Stimulated activated CD4-positive, alpha-beta T cell treated with anti-CD3 and anti-CD28 coated beads, Interleukin-4, amount 100 ng/mL, for 24 hours (primary cell): ENCODE data around the gene NR6A1.

ENCODE experiments used
- DNase-seq: peaks from one replicate; pipeline ENCODE4 v3.0.0-alpha.2; 2020

Gene NR6A1

DNA sequence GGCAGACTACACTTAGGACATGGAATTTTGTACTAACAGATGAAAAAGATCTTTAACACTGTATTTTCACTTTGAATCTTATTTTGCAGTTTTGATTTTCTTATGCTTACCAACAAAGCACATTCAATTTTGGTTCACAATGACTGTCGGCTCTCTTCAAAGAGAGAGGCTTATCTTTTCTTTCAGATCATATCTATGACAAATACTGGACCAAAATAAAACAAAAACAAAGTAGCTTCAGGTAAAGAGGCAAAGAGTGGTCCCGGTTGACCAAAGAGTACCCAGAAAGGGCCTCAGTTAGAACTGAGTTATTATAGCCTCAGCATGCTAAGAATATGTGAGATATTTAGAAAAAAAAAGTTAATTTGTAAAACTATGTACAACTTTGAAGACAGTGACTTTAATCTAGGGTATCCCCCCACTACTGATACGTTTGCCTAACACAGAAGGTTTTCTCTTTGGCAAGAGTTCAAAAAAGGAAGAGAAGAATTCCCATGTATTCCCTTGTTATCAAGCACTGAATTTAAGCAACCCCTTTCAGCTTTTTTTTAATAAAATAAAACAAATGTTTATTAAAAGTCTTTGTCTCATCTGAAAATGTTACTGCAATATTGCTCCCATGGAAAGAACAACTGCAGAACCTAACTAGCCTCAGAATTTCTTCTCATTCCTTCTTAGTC is 50.5 kb downstream of the NR6A1 start:
- DNase-seq: no peak

DNA sequence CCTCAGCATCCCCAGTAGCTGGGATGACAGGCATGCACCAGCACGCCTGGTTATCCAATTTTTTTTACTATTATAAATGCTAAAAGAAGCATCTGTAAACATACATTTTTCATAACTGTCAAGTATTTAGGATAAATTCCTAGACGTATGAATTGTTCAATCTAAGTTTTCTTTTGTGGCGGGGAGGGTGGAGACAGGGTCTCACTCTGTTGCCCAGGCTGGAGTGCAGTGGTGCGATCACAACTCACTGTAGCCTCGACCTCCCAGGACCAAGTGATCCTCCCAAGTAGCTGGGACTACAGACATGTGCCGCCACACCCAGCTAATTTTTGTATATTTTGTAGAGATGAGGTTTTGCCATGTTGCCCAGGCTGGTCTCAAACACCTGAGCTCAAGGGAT is 52.2 kb downstream of the NR6A1 start:
- no peak for DNase-seq

DNA sequence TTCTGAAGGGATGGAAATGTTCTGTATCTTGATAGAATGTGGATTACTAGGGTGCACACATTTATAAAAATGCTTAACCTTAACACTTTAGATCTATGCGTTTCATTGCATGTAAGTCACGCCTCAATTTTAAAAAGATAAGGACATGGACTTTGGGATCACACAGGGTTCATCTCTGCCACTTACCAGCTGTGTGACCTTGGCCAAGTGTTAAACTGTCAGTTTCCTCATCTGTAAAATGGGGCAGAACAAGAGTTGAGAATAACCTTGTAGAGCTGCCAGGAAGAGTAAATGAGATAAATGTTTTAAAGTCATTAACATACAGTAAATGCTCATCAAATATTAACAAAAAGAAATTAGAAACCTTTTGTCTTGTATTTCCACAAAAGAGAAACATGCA is 53.5 kb downstream of the NR6A1 start:
- DNase-seq: no peak

DNA sequence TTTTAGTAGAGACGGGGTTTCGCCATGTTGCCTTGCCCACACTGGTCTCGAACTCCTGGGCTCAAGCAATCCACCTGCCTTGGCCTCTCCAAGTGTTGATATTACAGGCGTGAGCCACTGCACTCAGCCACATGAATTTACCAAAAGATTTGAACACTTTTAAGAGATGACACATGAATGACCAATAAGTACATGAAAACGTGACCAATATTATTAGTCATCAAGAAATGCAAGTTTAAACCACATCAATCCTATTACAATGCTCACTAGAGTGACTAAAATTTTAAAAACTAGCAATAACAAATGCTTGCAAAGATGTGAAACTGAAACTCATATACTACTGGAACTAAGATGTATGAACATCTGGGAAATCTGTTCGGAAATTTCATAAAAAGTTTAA is 54.3 kb downstream of the NR6A1 start:
- peak; percentile 17 for DNase-seq

DNA sequence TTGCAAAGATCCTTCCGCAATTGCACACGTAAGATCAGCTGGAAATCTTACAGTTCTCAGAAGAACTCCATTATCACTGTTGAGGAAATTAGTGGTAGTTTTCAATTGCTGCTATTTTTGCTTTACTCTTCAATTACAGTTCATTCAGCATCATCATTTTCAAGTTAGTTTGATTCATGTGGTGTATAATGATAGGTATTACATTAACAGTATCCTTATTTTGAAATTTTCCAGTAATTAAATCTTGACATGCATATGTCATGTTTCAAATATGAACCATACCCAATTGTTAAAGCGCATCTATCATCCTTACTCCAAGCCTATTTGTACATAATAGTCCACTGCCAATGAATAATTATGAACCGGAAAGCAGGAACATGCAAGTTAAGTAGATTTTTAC is 60.3 kb downstream of the NR6A1 start:
- no peak for DNase-seq

DNA sequence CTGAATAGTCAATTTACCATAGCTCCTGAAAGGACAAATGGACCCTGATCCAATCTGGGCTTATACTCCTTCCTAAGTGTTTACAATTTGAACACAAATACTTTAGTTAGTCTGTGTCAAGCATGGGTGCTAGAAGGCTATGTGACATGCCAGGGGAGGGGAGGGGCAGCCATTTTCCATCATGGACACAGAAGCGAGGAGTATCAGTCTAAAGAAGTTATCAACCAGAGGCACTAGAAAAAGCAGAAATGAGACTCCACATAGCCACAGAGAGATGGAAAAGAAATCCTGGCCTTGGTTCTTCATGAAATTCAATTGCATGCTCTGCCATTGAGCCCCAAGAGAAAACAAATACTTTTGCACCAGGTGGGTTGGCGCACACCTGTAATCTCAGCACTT is 61.8 kb downstream of the NR6A1 start:
- no peak for DNase-seq

DNA sequence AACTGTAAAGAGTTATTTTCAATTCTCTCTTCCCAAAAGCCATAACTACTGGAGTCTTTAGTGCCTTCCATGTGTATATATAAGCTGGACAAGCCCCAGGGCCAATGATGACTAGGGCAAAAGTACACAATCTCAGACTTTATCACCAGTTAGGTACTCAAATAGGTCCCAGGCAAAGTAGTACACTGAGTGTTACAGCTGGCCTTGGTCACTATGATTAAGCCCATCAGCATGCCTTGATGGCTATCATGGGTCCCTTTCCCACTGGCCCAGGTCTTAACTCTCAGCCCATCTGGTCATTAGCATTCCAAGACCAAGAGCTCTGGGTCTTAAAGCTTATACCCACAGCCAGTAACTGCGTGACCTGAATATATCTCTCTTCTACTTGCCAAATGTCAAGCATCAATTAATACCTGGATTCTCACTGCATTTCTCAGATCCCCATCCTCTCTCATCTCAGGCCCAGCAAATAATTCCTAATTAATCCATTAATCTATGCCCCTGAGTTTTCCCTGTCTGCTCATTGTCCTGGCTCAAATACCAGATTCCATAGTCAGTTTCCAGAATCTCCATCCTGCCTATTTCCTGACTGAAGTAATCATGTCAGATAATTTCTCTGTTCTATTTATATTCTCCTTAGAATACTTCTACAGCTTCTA is 62.3 kb downstream of the NR6A1 start:
- DNase-seq: no peak

DNA sequence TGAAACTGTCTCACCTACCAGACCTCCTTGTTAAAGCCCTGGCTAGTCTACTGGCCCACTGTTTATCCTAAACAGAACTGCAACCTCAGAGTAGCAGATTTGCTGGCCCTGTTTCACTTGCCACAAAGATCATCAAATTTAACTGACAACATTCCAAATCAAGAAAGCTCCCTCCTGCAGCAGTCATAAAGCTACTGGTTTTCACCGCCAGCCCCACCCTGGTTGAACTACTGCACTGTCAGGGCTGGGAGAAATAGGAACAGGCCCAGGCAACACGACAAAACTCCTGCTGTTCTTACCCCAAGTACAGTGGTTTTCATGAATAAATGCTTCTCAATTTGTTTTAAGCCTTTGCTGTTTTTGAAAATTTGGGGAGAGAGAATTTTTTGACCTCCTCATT is 63.0 kb downstream of the NR6A1 start:
- no peak for DNase-seq

DNA sequence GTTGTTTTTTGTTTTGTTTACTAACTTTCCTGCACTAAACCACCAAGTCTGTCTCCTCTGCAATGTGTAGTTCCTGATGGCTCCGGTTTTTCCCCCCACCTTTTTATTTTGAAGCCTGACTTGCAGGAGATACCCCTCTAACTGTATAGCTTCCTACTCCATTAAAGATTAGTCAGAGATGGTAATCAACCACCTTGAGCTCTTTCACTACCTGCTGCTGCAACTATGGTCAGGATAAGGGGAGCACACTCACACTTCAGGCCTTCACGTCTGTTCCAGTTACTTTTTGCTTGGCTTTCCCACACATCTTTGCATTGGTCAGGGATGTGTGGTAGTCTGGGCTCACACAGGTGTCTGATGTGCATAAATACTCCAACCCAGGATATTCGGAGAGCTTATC is 63.4 kb downstream of the NR6A1 start:
- no peak for DNase-seq

DNA sequence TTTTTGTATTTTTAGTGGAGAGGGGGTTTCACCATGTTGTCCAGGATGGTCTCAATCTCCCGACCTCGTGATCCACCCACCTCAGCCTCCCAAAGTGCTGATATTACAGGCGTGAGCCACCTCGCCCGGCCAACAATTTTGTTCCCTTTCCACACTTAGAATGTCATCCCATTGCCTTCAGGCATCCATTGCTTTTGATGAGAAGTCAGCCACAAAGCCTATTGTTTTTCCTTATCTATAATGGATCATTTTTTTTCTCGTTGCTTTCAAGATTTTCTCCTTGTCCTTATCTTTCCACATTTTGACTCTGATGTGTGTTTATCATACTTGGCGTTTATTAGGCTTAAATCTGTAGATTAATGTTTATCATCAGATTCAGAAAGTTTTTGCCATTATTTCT is 64.4 kb downstream of the NR6A1 start:
- DNase-seq: no peak

DNA sequence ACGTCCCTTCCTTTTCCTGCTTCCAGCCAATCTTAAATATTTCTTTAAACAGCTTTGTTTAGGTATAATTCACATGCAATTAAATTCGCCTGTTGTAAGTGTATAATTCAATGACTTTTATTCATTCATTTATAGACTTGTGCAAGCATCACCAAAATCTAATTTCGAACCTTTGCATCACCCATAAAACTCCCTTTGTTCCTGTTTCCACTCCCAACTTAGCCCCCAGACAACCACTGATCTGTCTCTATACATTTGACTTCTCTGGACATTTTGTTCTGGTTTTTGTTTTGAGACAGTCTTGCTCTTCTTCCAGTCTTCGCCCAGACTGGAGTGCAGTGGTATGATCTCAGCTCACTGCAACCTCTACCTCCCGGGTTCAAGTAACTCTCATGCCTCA is 71.5 kb downstream of the NR6A1 start:
- no peak for DNase-seq

DNA sequence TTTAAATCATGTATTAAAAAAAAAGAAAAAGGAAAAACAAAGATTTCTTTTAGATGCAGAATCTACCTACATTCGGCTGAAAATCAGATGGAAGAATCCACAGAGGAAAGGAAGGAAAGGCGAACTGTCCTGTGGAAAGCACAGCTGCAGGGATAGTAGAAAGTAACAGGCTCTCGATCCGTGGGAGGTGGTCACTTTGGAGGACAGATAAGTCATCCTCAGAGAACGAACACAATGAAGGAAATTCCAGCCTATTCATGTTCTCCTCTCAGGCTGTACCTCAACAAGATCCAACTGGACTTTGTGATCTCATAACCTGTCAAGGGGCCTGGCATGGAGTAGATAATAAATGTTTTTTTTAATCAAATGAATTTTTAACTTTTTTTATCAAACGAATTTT is 72.8 kb downstream of the NR6A1 start:
- no peak for DNase-seq

DNA sequence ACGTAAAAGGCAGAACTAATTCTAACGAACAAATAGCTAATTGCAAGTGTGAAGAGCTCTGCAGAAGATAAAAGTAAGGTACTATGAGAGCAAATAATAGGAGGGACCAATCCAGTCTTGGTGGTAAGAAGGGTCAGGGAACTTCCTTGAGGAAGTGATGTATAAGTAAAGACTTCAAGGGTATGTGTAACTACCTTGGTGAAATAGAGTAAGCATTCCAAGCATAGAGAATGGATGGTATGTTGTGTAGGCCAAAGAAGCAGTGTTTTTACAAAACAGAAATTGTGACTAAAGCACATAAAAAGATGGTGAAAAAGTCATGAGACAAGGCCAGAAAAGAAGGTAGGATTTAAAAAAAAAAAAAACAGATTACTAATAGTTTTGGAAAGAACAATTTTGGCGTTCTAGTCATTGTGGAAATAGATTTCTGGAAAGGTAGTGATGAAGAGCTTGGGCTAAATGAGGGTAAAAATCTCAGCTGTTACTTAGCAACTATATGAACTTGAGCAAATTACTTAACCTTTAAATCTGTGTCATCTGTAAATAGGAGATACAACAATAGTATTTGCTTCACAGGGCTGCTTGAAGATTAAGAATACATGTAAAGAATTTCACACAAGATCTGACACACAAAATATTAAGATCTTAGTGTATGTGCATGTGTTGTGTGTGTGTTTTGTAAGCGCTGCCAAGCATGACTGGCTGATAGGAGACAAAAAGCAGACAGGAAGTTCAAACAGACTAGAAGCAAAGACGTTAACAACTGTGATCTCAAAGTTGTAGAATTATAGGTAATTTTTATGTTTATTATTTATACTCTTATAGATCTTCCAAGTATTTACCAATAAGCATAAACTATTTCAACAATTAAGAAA is 73.5 kb downstream of the NR6A1 start:
- no peak for DNase-seq

DNA sequence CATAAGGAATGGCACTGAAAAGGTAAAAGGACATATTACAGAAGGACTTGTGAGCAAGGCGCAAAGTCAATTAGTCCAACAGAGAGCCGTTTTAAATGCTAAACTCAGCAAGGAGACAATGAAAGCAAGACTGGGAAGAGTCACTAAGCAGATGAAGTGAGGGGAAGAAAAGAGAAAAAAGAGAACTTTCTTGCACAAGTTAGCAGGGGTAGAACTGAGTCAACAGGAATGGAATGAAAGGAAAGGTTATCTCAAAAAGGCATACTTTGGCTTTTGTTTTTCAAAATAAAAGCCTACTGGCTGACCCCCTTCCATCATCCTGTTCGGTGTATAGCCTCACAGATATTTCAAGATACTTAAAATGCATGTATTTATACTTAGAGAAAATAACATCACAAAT is 75.0 kb downstream of the NR6A1 start:
- DNase-seq: no peak

DNA sequence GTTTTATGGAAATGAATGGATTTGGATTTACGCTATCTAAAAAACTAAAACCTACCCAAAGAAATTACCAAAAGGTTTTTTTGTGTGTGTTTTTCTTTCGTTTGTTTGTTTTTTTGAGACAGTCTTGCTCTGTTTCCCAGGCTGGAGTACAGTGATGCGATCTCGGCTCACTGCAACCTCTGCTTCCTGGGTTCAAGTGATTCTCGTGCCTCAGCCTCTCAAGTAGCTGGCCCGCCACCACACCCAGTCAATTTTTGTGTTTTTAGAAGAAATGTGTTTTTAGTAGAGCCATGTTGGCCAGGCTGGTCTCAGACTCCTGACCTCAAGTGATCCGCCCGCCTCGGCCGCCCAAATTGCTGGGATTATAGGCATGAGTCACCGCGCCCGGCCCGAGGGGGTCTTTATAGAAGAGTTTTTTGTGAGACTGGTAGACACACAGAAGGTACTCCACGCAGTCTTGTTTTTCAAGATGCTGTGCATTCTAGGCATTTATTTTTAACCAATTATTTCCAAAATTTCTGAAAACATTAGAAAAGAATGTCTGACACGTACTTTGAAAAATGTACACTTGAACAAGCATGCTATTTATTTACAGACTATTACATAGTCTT is 75.7 kb downstream of the NR6A1 start:
- no peak for DNase-seq

DNA sequence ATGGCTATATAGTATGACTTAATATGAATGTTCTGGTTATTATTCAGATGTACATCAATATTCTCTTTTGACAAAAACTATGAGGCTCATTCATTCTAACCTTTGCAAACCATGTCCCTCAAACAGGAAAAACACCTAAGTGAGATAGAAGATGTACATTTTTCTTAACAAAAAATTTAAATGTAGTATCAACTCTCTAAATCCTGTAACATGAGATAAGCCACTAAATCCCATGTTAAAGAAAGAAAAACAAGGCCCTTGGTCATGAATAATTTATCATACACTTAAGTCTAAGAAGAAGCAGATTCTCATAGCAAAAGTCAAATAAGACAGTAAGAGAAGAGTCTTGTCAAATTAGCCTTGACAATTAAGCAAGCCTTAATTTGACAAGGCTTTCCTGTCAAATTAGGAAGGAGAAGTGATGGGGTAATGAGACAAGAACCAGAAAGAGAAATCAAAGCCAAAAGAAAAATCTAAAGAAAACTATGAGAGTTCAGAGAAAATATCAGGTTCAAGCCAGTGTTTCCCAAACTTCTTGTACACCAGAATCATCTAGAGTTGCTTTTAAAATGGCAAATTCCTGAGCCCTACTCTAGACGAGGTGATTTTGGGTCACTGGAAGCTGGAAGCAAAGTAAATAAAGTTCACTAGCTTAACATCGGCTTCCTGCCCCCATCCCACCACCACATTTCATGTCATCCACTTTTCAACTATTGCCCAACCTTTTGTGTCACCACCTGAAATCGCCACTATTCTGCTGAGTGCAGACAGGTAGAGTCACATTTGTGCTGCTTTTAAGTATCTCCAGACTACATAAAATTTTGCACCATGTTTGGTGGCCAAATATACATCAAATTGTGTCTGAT is 76.5 kb downstream of the NR6A1 start:
- no peak for DNase-seq

DNA sequence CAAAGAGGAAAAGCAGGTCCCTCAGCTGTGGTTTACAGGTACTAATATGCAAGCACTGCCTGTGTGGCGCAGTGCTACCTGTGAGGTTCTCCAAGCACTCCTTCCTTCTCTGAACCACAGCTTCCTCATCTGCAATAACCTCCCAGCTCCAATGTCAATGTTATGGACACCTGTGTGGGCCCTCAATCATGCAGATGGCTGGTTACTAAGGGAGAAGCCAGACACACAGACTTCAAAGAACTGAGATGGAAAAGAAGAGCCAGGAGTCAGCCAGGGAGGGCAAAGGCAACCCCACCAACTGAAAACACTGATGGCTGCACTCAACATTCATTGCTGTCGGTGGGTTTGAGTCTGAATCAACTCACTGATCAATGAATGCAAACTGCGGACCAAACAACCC is 77.7 kb downstream of the NR6A1 start:
- no peak for DNase-seq

DNA sequence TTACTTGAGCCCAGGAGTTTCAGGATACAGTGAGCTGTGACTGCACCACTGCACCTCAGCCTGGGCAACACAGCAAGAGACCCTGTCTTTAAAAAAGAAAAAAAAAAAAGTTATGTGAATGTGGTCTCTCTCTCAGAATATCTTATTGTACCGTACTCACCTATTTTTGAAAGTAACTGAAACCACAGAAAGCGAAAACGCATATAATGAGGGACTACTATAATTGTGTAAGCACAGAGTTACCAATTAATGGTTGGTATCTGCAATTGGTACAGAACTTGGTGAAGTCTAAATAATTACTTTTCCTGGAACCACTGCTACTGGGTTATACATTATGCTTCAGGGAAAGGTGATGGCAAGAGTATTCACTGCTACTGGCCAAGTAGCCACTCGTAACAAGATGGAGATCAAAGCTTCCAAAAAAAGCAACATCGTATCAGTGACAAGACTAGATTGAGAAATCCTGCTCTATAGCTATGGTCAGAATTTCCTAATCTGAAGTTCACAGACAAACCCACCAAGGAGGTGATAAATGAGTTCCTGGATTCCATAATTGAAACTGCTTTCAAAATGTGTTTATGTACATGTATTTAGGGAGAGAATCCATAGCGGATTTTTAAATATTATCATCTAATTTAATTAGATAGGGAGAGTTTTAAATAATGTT is 82.7 kb downstream of the NR6A1 start:
- DNase-seq: no peak

DNA sequence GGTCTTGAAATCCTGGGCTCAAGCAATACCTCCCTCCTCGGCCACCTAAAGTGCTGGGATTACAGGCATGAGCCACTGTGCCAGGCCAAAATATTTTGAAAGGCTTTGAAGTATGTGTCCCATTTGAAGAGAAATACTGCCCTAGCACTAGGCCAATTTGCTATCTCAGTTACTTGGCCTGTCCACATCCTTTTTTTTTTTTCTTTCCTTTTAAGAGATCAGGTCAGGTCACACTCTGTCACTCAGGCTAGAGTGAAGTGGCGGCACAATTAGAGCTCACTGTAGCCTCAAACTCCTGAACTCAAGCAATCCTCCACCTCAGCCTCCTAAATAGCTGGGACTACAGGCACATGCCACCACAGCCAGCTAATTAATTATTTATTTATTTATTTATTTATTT is 84.2 kb downstream of the NR6A1 start:
- DNase-seq: no peak

DNA sequence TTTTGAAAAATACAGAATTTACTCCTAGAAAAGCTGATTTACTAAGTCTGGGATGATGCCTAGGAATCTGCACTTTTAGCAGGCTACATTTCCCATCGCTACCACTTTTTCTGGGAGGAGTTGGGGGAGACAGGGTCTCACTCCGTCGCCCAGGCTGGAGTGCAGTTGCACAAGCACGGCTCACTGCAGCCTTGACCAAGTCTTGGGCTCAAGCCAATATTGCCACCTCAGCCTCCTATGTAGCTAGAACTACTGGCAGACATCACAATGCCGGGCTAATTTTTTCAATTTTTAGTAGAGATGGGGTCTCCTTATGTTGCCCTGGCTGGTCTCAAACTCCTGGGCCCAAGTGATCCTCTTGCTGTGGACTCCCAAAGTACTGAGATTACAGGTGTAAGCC is 85.9 kb downstream of the NR6A1 start:
- DNase-seq: no peak

DNA sequence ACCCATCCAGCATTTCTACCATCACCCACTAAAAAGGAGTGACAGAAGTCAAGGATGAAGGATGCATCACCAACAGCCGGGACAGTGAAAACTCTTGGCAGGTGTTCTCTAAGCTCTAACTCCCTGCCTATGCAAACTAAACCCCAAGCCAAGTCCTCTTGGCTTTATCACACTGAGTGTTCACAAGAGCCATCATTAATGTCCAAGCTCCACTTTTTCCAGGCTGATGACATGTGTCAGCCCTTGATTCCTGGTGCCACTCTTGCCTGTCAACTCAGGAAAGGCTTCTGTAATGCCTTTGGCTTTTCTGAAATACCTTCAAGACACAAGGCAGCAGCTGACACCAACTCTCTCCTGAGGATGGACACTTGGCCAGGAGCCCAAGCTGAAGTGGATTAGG is 86.9 kb downstream of the NR6A1 start:
- no peak for DNase-seq

DNA sequence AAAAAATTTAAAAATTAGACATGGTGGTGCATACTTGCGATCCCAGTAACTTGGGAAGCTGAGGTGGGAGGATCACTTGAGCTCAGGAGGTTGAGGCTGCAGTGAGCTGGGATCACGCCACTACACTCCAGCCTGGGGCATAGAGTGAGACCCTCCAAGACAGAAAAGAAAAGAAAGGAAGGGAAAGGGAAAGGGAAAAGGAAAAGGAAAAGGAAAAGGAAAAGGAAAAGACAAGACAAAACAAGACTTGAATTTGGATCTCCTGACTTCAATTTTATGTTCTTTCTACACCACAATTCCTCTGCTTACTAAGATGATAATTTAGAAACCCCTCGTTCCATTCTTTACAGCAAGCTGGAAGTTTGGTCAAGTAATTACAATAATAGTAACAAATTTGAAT is 88.1 kb downstream of the NR6A1 start:
- no peak for DNase-seq
